GM18507 (cell line): ENCODE measurements around the gene KRT83.
"Not testable (repeated sequence)": the region's sequence is repeated elsewhere in the genome, so short reads cannot be mapped to it uniquely, and the experiment has no call there.

Experiments used
- DNase-seq: peaks from one replicate; pipeline ENCODE4 v3.0.0; 2011; ENCODE audit warnings: low read depth; ENCODE audit not compliant: insufficient read length; ENCODE audit errors: extremely low spot score
- FAIRE-seq: peaks from 2 replicates; lab custom pipeline; 2011; peaks lifted over from hg19 to GRCh38; lab: Jason Lieb, UNC

The KRT83 gene

DNA sequence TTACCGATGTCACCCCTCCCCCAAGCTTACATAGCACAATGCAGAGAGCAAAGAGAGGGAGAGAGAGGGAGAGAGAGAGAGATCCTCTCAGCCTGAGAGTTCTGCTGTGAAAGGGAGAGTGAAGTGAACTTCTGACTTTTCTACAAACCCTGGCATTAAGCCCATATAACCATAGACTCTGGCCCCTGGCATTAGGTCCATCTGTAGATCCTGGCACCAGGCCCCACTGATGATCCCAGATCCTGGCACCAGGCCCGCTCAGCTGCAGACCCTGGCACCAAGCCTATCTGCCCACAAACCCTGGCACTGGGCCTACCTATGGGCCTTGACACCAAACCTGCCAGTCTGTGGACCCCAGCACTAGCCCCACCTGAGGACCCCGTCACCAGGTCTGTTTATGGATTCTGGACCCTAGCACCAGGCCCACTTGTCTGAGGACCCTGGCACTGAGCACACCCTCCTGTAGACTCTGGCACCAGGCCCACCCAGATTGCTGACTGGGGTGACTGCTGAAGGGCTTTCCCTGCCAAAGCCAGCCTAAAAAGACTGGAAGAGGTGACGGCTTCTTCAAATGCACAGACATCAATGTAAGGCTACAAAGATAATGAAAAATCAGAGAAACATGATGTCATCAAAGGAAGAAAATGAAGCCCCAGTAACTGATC lies 14.5 kb upstream of the KRT83 start:
- no peak for DNase-seq
- no peak for FAIRE-seq

DNA sequence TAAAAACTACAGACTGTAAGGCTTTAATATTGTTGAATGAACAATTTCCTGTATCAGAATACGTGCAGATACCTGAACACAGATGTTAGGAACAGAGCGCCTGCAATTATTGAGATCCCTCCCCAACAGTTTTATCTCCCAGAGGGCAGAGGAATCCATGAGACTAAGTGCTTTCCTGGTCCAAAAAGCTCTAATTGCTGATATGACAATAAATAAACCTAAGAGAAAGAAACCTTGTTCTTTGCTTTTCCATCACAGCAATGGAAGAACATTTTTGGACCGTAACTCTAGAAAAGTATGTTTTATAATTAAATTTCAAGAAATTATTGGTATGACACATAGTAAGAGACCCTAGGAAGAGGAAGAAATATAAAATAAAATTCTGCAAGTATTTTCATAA lies 13.0 kb upstream of the KRT83 start:
- DNase-seq, result no peak
- no peak for FAIRE-seq

DNA sequence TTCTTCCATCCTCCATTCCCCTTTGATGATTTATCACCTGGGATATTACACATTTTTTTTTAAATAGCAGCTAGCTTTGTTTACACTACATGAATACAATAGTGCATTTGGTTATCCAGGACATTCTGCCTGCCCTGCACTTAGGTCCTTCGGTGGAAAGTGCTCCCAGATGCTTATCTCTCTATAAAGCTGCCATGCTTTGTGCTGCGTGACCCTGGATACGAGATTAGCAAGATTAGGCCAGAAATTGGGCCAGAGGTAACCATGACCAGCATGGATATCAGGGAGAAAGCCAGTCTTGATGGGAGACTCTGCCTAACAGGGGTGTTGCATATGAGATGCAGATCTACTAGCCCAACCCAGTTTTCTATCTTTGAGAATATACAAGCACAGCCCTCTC lies 12.1 kb upstream of the KRT83 start:
- FAIRE-seq, result no peak
- DNase-seq, result no peak

DNA sequence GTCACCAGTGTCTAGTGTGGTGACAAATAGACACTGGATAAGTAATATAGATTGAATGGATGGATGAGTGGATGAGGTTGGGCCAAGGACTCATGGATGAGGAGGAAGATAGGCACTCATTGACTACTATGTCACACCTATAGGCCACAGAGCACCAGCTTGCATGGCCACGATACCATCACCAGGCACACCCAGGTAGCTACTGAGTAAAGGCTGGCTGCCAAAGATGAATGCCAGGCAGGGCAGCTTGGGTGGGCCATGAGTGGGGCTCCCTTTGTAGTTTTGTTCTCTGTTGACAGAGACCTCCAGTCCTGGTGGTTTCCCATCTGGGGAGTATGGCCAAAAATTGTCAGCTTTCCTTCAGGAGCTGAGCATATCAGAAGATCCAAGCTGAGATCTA lies 11.2 kb upstream of the KRT83 start:
- DNase-seq (no peak), FAIRE-seq (no peak)

DNA sequence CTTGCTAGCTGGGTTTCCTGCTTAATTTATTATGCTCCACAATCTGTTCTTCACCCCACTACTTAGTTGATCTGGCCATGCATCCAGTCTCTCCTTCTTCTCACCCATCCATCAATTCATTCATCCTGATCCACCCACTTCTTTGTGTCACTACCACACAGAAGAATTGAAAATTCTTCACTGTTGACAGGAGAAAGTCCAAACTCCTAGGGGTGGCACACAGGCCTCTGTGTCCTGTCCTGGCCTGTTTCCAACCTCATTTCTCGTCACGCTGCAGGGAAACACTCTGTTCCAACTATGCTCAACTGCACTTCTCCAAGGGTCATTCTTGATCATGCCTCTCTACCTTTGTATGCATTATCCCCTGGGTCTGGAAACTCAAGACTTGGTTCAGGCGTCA lies 10.6 kb upstream of the KRT83 start:
- FAIRE-seq (no peak), DNase-seq (no peak)

DNA sequence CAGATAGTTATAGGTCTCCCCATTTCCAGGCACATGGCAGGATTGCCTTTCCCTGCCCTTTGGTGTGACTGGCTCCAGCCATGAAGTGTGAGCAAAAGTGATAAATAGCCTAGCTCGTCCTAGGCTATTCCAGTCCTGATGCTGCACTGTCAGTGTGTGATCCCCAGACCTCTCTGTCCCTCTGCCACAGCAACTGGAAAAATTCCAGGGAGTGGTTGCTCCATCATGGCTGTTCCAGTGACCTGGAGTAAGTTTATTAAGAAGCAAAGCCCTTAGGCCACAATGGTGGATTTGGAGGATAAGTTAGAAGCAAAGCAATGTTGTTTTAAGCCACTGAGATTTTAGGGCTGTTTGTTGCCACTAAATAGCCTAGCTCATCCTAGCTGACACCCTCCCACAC lies 9.8 kb upstream of the KRT83 start:
- DNase-seq, result no peak
- no peak for FAIRE-seq

DNA sequence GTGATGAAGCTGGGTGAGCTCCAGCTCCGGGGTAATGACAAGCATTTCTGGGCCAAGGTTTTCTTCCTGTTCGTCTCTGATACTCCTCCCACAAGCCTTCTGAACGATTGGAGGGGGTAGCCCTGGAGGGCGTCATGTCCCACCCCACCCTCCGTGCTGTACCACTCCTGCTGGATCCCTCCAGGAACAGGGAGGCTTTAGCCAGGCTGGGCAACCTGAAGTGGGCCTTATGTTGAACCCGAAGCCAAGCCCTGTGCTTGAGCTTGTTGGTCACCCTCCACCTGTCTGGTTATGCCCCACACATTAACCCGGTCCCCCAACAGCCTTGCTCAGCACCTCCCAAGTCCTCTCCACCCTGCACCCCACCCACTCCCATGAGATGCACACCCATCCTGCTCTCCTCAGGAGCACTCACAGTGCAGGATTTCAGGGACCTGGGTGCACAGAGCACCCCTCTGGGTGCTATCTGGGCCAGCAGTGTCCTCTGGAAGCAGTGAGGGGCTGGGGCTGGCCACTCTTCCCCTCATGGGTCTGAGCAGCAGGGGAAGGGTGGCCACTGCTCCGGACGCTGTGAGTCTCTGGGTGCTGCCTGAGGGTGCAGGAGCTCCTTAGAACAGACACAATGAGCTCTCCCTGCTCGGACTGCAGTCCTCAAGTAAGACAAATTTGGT lies 6.8 kb upstream of the KRT83 start:
- DNase-seq (no peak), FAIRE-seq (no peak)

DNA sequence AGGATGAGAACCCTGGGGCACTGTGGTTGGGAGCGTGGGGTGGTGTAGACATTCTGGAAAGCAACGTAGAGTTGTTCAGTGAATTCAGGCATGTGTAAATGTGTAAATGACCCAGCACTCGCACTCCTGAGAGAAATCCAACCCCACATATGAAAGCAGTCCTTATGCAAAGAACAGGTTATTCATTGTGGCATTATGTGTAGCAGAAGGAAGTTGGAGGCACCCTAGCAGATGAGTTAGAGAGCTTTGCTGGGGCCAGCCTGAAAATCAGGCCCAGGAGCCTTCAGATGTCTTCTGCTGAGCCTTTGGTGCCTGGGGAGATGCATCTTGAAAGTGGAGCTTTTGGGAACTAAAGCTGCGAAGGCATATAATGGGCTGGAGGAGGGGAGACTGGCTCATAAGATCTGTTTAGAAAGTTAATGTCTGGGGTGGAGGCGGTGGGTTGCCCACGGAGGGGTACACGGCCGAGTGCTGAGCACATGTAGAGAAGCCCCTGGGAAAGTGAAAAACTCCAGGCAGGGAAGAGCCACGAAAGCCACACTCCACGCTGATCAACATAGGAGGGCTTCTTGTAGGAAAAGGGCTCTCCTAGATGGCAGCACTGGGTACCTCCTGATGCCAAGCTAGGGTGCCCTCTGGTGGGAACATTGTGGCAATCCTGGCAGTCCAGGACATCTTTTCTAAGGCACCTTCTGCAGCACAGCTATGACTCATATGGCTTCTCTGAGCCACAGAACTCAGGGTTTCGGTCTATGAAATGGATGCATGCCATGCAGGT lies 6.0 kb upstream of the KRT83 start:
- FAIRE-seq (peak; percentile 99), DNase-seq (peak; percentile 81)

DNA sequence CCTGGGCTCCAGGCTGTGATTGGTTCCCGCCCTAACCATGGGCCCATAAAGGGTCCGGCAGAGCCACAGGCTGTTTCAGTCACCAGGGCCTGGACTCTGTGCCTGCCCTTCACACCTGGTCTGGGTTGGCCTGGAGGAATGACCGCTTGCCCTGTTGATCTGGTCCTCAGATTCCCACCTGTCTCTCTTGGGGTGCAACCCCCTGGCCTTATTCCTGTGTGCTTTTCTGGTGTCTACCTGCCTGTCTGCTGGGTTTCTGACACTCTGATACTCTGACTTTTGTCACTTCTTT lies 2.9 kb upstream of the KRT83 start:
- no peak for DNase-seq
- FAIRE-seq, result no peak

DNA sequence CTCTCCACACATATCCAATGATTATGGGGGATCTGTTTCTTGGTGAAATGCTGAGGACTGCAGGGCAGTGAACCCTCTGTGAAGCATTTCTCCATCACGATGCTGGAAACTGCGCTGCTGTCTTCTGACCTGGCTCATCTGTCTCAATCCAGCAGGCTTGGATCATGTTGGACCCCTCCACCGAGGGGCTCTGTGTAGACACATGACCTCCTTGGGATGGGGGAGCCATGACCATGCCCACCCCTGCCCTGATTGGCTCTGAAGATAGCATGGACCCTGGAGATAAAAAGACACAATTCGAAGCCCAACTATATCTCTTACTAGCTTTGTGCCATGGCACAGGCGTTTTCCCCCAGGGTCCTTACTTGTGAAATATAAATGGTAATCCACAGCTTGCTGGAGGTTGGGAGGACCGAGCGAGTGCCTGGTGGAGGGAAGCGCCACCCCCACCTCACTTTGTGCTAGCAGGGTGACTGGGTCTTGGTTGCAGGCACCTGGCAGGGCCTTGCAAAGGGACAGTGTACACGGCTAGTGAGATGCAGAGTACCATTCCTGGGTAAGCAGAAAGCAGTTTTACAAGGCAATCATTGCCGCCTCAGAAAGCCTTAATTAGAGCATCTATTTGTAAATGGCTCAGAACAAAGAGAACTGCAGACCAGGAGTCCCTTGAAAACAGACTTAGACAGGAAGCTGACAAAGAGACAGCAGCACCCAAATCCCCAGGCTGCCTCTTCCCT lies 2.4 kb upstream of the KRT83 start:
- no peak for DNase-seq
- FAIRE-seq, result no peak

DNA sequence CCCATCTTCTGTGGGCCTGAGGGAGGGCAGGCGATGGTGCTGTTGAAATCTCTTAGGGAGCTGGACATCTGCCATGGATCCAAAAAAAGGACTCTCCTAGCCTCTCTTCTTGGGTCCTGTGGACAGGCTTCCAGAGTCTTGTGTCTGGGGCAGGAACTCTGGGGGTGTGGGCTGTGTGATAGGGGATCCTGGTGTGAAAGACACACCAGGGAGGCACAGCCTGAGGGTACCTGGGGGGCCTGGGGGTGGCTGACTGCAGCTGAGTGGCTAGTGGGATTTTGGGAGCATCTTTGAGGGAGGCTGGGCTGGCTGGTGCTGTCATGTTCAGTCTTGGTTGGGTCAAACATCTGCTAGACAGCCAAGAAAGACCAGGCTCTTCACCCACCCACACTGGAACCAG lies 1.8 kb upstream of the KRT83 start:
- DNase-seq (no peak), FAIRE-seq (no peak)

DNA sequence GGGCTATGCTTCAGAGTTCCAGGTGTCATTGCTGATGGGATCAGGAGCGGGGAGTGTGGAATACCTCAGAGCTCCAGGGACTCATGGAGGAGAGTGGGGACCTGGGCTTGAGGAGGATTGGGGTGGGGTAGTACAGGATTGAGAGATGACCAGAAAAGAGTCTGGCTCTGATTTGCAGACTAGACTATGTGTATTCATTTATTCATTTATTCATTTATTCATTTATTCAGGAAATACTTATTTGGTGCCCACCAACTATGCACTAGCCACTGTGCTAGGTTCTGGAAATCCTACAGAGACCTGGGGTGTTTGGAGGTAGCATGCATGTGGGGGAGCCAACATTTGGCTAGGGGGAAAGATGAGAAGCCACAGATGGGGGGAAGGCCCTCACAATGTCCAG lies 871 bp upstream of the KRT83 start:
- FAIRE-seq (no peak), DNase-seq (no peak)

DNA sequence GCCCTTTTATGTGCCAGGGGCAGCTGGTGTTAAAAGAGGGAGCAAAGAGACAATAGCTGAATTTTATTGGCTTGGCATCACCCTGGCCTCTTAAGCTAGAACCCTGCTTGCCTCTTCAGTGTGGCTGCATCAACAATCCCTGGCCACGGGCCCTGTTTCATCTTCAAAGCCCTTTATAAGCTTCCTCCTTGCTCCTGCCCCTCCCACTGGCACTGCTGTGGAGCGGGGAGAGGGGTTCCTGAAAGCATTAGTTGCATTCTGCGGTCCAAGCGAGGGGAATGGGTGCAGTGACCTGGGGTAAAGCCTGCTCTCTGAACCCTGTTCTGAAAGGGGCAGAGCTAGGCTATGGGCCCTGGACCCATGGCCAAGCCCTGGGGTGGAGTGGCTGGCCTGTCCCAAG lies 220 bp upstream of the KRT83 start:
- DNase-seq (no peak), FAIRE-seq (no peak)

DNA sequence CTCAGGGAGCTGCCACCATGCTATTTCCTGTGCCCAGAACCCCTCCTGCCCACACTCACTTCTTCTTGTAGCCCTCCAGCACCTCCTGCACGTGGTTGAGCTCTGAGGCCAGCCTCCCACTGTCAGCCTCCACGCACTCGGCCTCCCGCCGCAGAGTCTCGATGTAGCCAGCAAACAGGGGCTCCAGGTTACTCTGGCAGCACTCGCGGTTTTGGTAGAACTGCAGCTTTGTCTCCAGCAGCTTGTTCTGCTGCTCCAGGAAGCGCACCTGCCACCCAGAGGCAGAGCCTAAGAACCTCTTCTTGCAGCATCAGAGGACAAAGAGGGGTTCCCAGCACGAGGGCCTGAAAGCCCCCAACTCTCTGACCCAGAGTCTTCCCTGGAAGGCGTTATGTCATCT lies 2.1 kb downstream of the KRT83 start:
- DNase-seq (no peak), FAIRE-seq (no peak)

DNA sequence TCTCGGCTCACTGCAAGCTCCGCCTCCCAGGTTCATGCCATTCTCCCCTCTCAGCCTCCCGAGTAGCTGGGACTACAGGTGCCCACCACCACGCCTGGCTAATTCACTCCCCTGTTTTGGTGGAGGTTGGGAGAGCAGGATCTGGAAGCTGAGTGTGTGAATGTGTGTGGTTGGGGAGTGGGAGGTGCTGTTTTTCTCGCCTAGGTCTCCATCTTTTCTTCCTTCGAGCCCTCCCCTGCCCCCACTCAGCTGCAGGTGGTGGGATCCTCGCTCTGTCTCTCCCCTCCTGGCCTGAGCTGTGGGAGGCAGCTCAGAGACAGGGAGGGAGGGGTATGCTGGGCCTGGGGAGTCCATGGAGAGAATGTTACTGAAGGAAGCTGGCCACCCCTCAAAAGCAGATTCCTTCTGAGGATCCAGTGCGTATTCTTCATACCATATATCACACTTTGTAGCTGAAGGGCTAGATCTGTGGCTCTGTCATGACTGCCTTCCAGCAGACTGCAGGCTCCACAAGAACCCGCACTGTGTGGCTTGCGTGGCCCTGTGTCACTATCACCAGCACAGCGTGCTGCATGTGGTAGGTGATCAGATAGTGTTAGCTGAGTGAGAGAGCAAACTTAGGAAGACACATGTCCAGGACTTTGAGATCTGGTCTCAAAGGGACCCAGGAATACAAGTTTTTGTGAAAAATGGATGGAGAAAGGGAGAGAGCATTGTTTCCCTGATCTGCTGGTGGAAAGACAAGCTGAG lies 2.8 kb downstream of the KRT83 start:
- no peak for FAIRE-seq

DNA sequence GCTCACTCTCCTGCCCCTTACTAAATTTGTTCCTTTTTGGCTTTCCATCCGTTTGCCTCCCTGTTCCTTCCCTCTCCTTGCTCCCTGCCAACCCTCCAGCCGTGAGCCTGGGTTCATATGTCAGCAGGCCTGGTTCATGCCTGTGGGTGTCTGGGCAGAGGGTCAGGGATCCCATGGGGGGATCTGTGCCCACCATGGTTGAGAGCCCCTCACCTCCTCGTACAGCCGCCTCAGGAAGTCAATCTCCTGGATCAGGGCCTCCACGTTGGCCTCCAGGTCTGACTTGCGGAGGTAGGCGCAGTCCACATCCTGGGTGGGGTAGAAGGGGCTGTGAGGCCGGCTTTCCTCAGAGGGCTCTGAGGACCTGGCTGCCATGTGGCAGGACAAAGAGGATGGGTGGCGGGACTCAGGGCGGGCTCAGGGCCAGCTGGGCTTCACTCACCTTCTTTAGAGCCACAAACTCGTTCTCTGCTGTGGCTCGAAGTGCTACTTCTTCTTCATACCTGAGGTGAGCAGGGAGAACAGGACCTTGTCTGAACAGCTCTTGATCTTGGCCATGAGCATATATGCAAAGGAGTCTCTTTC lies 3.6 kb downstream of the KRT83 start:
- DNase-seq (no peak), FAIRE-seq (no peak)

More for the DNA sequence above, 2.8 kb downstream of the KRT83 start:
- DNase-seq, result no peak

DNA sequence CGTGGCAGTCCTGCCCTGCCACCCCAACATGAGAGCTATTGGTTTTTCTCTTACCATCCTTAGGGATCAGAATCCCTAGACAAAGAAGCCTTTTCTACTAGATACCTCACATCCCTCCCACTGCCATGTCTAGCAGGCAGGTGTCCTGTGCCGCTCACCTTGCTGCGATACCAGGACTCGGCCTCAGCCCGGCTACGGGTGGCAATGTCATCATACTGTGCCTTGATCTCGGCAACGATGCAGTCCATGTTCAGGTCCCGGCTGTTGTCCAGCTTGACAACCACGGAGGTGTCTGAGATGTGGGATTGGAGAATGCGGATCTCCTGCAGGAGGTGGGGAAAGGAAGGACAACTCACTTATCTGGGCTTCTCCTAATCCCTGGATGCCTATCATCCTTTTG lies 4.5 kb downstream of the KRT83 start:
- FAIRE-seq (no peak), DNase-seq (no peak)

DNA sequence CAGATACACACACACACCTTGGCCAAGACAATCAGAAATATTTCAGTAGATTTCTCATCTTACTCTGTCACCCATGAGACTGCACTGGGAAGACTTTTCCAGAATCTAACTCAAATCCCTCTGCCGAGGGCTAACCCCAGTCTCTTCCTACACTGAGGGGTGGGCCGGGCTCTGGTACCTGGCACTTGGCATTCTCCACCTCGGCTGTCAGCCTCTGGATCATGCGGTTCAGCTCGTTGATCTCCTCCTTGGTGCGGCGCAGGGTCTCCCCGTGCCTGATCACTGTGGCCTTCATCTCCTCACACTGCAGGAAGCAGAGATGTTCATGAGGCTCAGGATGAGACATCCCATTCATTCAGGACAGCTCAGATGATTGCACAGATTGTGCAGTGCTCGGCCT lies 4.9 kb downstream of the KRT83 start:
- FAIRE-seq, result no peak
- DNase-seq, result no peak

DNA sequence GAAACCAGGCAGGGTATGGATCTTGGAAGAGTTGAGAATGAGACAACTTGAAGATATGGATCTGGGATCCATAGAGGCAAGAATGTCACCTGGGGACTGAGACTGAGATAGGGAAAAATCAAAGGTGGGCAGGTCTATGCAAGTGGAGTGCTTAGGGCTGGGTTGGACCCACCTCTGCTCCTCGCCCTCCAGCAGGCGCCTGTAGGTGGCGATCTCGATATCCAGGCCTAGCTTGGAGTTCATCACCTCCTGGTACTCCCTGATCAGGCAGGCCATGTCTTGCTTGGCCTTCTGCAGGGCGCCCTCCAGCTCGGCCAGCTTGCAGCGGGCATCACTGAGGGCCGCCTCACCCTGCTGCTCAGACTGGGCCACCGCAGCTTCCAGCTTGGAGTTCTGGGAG lies 5.5 kb downstream of the KRT83 start:
- not testable (repeated sequence) for DNase-seq, FAIRE-seq
